RWPE1 (cell line): Measurements from ENCODE around the gene BRD4.

Experiments
- CTCF ChIA-PET: fragments of 350-600 bp; sonication (Branson Sonifier 250); formaldehyde crosslinking; extraction: SDS; loops from one replicate; lab custom pipeline; 2021; lab: Yijun Ruan, JAX
- POLR2A ChIA-PET: fragments of 400-600 bp; formaldehyde crosslinking; extraction: SDS; loops from one replicate; lab custom pipeline; 2020; ENCODE audit warnings: antibody characterized with exemption; ENCODE audit not compliant: low non-redundant PET; lab: Yijun Ruan, JAX
- DNase-seq: peaks from one replicate; pipeline ENCODE4 v3.0.0; 2012; ENCODE audit warnings: low spot score
- H3K27ac ChIP-seq: fragments of 450-650 bp; 2 replicates; pipeline ENCODE4 v1.5.1; 2017
- CTCF ChIP-seq: fragments of 450-650 bp; conservative IDR thresholded peaks from 2 replicates; pipeline ENCODE4 v1.5.1; 2017; ENCODE audit warnings: low read depth, mild to moderate bottlenecking

Gene BRD4

GRCh38 chr19:15199661-15200552, 132.4 kb downstream of the BRD4 start:
- no peak for DNase-seq
- ChIA-PET CTCF (interaction anchor here (0.6 kb wide), 1 partner anchor 194 kb away, joined by 3 read pairs; no protein-coding TSS in a partner anchor), POLR2A (no interaction called here)
- peak overlapping the region; percentile 92 for H3K27ac ChIP-seq
- no peak for TF ChIP-seq CTCF

- DNase-seq: no peak
- CTCF ChIA-PET: interaction anchor here (0.6 to 0.7 kb wide), 3 partner anchors 107 to 216 kb away, joined by 3 to 7 read pairs (median 5); no protein-coding TSS in a partner anchor
- POLR2A ChIA-PET: interaction anchor here (0.5 kb wide), 1 partner anchor 1068 kb away, joined by 3 read pairs; no protein-coding TSS in a partner anchor
- TF ChIP-seq CTCF: no peak
- H3K27ac ChIP-seq: peak overlapping the region; percentile 92
Measured at GRCh38 chr19:15198951-15199660, 133.2 kb downstream of the BRD4 start.

GRCh38 chr19:15197942-15198341, 134.4 kb downstream of the BRD4 start:
- CTCF ChIA-PET: no interaction called here
- H3K27ac ChIP-seq: peak overlapping the region; percentile 92
- TF ChIP-seq CTCF: no peak
- POLR2A ChIA-PET: no interaction called here
- no peak for DNase-seq

GRCh38 chr19:15197275-15197941, 134.9 kb downstream of the BRD4 start:
- POLR2A ChIA-PET: no interaction called here
- TF ChIP-seq CTCF: no peak
- no peak for DNase-seq
- H3K27ac ChIP-seq: peak overlapping the region; percentile 92
- CTCF ChIA-PET: interaction anchor here (2.7 kb wide), 1 partner anchor 53 kb away, joined by 19 read pairs; no protein-coding TSS in a partner anchor

GRCh38 chr19:15196360-15197005, 135.9 kb downstream of the BRD4 start:
- no peak for TF ChIP-seq CTCF
- peak overlapping the region; percentile 92; the same call in 1 of the 2 replicates for H3K27ac ChIP-seq
- DNase-seq: no peak
- POLR2A ChIA-PET: no interaction called here
- CTCF ChIA-PET: interaction anchor here (1.2 to 2.7 kb wide), 5 partner anchors 38 to 181 kb away, joined by 3 to 19 read pairs (median 5); no protein-coding TSS in a partner anchor
